ENCODE measurements around the gene SRGAP3. TPM values are rescaled to one million over a fixed set of nuclear protein-coding genes. Genes with fewer than 3 reads are reported as not detected.

SRGAP3 gene
- total and polyA plus RNA-seq, 2 donors (not counting 1 experiment from before 2014, with no cell fraction given) = 1.4 to 1.5 TPM

GRCh38 chr3:9142362-9142761 is 107.1 kb downstream of the SRGAP3 start:
- H3K9me3 Mint-ChIP-seq (ENCODE audit: insufficient read depth) = no peaks in the 10 kb centered on the region
- Histone ChIP-seq H3K9ac (ENCODE audit: low read length) (no peak overlapping the region), H2AFZ (ENCODE audit: insufficient read depth, low read depth, low read length, poor library complexity, severe bottlenecking) (no peak overlapping the region), H3K27me3 (replicated peaks in 1 of 4; ENCODE audit: control extremely low read depth in 1 of 4, control insufficient read depth in 3 of 4, insufficient read depth in 4 of 4, low read length in 3 of 4) (peaks cover 0 to 10% (median 2%) of the 10 kb centered on the region in 4 experiments), H3K9me3 (ENCODE audit: control extremely low read depth in 1 of 3, control insufficient read depth in 2 of 3, insufficient read depth in 1 of 3, low read length in 2 of 3) (peaks cover 0 to 5% (median 1%) of the 10 kb centered on the region in 3 donors), H3K36me3 (replicated peaks in 1 of 2; ENCODE audit: control extremely low read depth in 1 of 2, control insufficient read depth in 1 of 2, extremely low read depth in 1 of 2, insufficient read depth in 2 of 2, low read length in 1 of 2) (no peaks in the 10 kb centered on the region), H3K4me2 (replicated peaks; ENCODE audit: low read depth, low read length, poor library complexity, severe bottlenecking) (no peak overlapping the region), H3K27ac (ENCODE audit: low read length in 2 of 2) (no peak overlapping the region), H4K20me1 (ENCODE audit: control insufficient read depth, insufficient read depth, low read length, poor library complexity, severe bottlenecking) (no peaks in the 10 kb centered on the region), H3K4me3 (ENCODE audit: control extremely low read depth in 1 of 5, extremely low read depth in 1 of 5, insufficient read depth in 1 of 5, low read depth in 2 of 5, low read length in 4 of 5) (no peak overlapping the region), H3K79me2 (ENCODE audit: control insufficient read depth, insufficient read depth, low read length) (no peaks in the 10 kb centered on the region), H3K4me1 (ENCODE audit: control insufficient read depth in 2 of 2, insufficient read depth in 2 of 2, low read length in 2 of 2) (no peaks in the 10 kb centered on the region)
- H3K27ac Mint-ChIP-seq = no peak overlapping the region
- ATAC-seq (ENCODE audit: low read depth) (no peak), DNase-seq (no peak)
- intact Hi-C loops (cut with micrococcal nuclease) = no loop called here
- peaks cover 25% of the 10 kb centered on the region for H3K27me3 Mint-ChIP-seq
- ChIA-PET POLR2A (no interaction called here), CTCF (no interaction called here)
- H3K4me1 Mint-ChIP-seq = peaks cover 2% of the 10 kb centered on the region
- 48% methylated on average over 4 of the region's 4 CpGs for WGBS (ENCODE audit: insufficient coverage)
- H3K4me3 Mint-ChIP-seq = no peak overlapping the region
- TF ChIP-seq EZH2 (IDR thresholded peaks at IDR 0.05; ENCODE audit: borderline replicate concordance, insufficient read depth, low read depth, low read length, poor library complexity, severe bottlenecking) (no peak), CTCF (IDR thresholded peaks at IDR 0.05) (no peak)

- H3K4me2 ChIP-seq (replicated peaks; ENCODE audit: low read depth, low read length, poor library complexity, severe bottlenecking) = no peak overlapping the region
- H3K9me3 Mint-ChIP-seq (ENCODE audit: insufficient read depth) = no peaks in the 10 kb centered on the region
Measured at GRCh38 chr3:9141928-9142289, 107.5 kb downstream of the SRGAP3 start.

More at GRCh38 chr3:9141928-9142289, 107.5 kb downstream of the SRGAP3 start:
- DNase-seq = no peak
- WGBS (ENCODE audit: insufficient coverage) = no CpG with 5 or more reads among the region's 5 CpGs
- Histone ChIP-seq H3K9ac (ENCODE audit: low read length) (no peak overlapping the region), H3K4me1 (ENCODE audit: control insufficient read depth in 2 of 2, insufficient read depth in 2 of 2, low read length in 2 of 2) (no peaks in the 10 kb centered on the region), H3K36me3 (replicated peaks in 1 of 2; ENCODE audit: control extremely low read depth in 1 of 2, control insufficient read depth in 1 of 2, extremely low read depth in 1 of 2, insufficient read depth in 2 of 2, low read length in 1 of 2) (no peaks in the 10 kb centered on the region), H3K27me3 (replicated peaks in 1 of 4; ENCODE audit: control extremely low read depth in 1 of 4, control insufficient read depth in 3 of 4, insufficient read depth in 4 of 4, low read length in 3 of 4) (peaks cover 0 to 14% (median 3%) of the 10 kb centered on the region in 4 experiments), H2AFZ (ENCODE audit: insufficient read depth, low read depth, low read length, poor library complexity, severe bottlenecking) (no peak overlapping the region), H3K4me3 (ENCODE audit: control extremely low read depth in 1 of 5, extremely low read depth in 1 of 5, insufficient read depth in 1 of 5, low read depth in 2 of 5, low read length in 4 of 5) (no peak overlapping the region), H3K79me2 (ENCODE audit: control insufficient read depth, insufficient read depth, low read length) (no peaks in the 10 kb centered on the region), H4K20me1 (ENCODE audit: control insufficient read depth, insufficient read depth, low read length, poor library complexity, severe bottlenecking) (no peaks in the 10 kb centered on the region), H3K9me3 (ENCODE audit: control extremely low read depth in 1 of 3, control insufficient read depth in 2 of 3, insufficient read depth in 1 of 3, low read length in 2 of 3) (peaks cover 0 to 5% (median 1%) of the 10 kb centered on the region in 3 donors), H3K27ac (ENCODE audit: low read length in 2 of 2) (no peak overlapping the region)
- Mint-ChIP-seq H3K27ac (no peak overlapping the region), H3K4me3 (no peak overlapping the region), H3K4me1 (peaks cover 2% of the 10 kb centered on the region), H3K27me3 (peaks cover 28% of the 10 kb centered on the region)
- ChIA-PET CTCF (no interaction called here), POLR2A (no interaction called here)
- no peak for ATAC-seq (ENCODE audit: low read depth)
- intact Hi-C loops (cut with micrococcal nuclease) = no loop called here
- TF ChIP-seq EZH2 (IDR thresholded peaks at IDR 0.05; ENCODE audit: borderline replicate concordance, insufficient read depth, low read depth, low read length, poor library complexity, severe bottlenecking) = no peak
- TF ChIP-seq CTCF (IDR thresholded peaks at IDR 0.05) = no peak

Measured in B cell (primary cell).